ENCODE results near the gene CDH4. TPM values are rescaled to one million over a fixed set of nuclear protein-coding genes. Genes with fewer than 3 reads are reported as not detected.

The CDH4 gene
- total RNA-seq, 1 experiment from 2014 or later = 0.13 TPM

DNA sequence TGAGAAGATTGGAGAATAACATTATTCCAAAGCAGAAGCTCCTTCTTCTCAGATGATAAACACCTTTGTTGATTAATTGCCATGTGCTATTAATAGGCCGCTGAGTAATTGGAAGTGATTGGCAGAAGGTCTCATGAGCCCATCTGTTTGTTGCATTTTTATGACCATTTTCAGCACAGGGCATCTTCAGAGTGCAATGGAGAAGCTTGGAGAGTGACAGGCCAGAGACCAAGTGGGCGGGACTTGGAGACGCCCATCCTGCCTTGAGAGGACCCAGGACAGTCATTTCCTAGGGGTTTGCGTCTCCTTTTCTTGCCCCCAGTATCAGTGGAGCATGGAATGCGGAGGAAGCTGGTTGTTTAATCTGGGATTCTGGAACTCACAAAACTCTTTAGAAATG, 89.5 kb downstream of the CDH4 start:
- Histone ChIP-seq H3K36me3 (no peaks in the 10 kb centered on the region), H3K4me3 (no peak overlapping the region), H3K27me3 (replicated peaks) (peaks cover 9% of the 10 kb centered on the region), H3K9me3 (replicated peaks) (no peaks in the 10 kb centered on the region), H3K27ac (no peak overlapping the region), H3K4me1 (replicated peaks) (no peaks in the 10 kb centered on the region)
- DNase-seq (ENCODE audit: low read depth in 1 of 2, low spot score in 2 of 2) = no peak

DNA sequence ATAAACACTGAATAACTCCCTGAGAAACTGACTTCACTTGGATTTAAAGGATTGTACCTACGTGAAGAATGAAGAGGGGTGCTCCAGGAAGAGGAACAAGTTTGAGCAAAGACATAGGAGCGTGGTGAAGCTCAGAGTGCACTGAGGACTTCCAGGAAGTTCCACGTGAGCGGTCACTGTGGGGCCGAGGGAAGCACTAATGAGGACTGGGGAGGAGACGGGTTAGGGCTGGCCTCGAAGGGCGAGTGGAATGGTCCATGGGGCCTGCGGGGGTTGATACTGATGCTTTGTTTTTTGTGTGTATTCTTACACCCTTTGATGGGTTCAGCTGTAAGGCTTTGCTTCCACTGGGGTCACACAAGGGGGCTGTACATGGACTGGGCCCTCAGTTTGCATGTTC, 91.9 kb downstream of the CDH4 start:
- Histone ChIP-seq H3K9me3 (replicated peaks) (0 out of 2 replicates have a peak, but pooled peaks cover 3% of the 10 kb centered on the region), H3K36me3 (no peaks in the 10 kb centered on the region), H3K27ac (no peak overlapping the region), H3K27me3 (replicated peaks) (peaks cover 29% of the 10 kb centered on the region), H3K4me3 (no peak overlapping the region), H3K4me1 (replicated peaks) (no peaks in the 10 kb centered on the region)
- DNase-seq (ENCODE audit: low read depth in 1 of 2, low spot score in 2 of 2) = no peak

DNA sequence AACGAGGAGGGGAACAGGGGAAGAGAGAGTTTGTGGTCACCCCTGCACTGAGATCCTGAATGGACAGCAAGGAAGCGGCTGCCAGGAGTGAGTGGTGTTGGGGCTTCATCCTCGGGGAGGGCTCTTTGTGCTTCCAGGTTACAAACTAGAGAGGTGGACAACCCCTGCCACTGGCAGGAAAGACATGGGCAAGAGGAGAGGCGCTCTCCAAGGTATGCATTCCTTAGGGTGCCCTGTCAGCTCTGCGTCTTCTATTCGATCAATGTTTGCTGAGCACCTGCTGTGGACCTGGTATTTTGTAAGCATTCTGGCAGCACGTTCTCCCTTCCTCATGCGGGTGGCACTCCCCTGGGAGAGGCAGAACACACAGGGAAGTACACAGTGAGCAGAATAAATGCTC, 93.6 kb downstream of the CDH4 start:
- no peak for DNase-seq (ENCODE audit: low read depth in 1 of 2, low spot score in 2 of 2)
- H3K9me3 ChIP-seq (replicated peaks) = 0 out of 2 replicates have a peak, but pooled peaks cover 3% of the 10 kb centered on the region
- no peaks in the 10 kb centered on the region for H3K4me1 ChIP-seq (replicated peaks)
- H3K36me3 ChIP-seq = no peaks in the 10 kb centered on the region
- H3K4me3 ChIP-seq = no peak overlapping the region
- H3K27me3 ChIP-seq (replicated peaks) = peaks cover 30% of the 10 kb centered on the region
- no peak overlapping the region for H3K27ac ChIP-seq

DNA sequence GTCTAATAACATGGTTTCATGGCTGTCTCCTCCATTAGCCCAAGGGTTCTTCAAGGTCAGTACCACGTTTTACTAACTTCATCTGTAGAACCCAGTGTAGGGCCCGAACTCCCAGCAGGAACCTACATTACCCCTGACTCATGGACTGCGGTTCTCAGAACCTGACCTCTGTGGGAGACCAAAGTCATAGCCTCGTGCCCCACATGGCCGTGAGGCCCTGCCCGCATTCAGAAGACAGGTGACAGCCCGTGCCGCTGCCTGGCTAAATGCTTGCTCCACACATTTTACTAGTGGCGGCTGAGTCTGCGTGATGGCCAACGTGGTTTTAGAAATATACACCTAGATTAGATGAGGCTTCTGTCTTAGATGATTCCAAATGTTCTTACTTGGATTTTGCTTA, 94.9 kb downstream of the CDH4 start:
- H3K27me3 ChIP-seq (replicated peaks) = peaks cover 30% of the 10 kb centered on the region
- H3K9me3 ChIP-seq (replicated peaks) = 0 out of 2 replicates have a peak, but pooled peaks cover 3% of the 10 kb centered on the region
- no peaks in the 10 kb centered on the region for H3K36me3 ChIP-seq
- H3K27ac ChIP-seq = no peak overlapping the region
- no peak for DNase-seq (ENCODE audit: low read depth in 1 of 2, low spot score in 2 of 2)
- H3K4me3 ChIP-seq = no peak overlapping the region
- no peaks in the 10 kb centered on the region for H3K4me1 ChIP-seq (replicated peaks)

DNA sequence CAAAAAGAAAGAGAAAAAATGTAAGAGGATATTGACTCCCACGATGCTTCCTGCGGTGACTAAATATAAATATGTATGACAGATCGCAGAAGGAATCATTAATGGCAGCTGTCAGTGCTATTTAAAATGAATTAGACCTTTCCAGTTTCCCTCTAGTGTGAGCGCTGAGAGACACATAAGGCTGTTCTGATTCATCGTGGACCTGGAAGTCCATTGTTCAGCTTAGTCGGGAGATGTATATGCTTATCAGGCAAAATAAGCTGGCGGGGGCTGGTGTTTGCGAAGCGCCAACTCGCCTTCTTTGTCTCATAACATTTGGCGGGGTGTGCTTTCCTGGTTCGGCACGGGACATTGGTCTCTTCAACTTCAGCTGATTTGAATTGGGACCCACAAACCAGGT, 95.4 kb downstream of the CDH4 start:
- no peaks in the 10 kb centered on the region for H3K4me1 ChIP-seq (replicated peaks)
- no peak overlapping the region for H3K27ac ChIP-seq
- H3K9me3 ChIP-seq (replicated peaks) = 0 out of 2 replicates have a peak, but pooled peaks cover 3% of the 10 kb centered on the region
- no peaks in the 10 kb centered on the region for H3K36me3 ChIP-seq
- H3K4me3 ChIP-seq = no peak overlapping the region
- no peak for DNase-seq (ENCODE audit: low read depth in 1 of 2, low spot score in 2 of 2)
- H3K27me3 ChIP-seq (replicated peaks) = peaks cover 35% of the 10 kb centered on the region

DNA sequence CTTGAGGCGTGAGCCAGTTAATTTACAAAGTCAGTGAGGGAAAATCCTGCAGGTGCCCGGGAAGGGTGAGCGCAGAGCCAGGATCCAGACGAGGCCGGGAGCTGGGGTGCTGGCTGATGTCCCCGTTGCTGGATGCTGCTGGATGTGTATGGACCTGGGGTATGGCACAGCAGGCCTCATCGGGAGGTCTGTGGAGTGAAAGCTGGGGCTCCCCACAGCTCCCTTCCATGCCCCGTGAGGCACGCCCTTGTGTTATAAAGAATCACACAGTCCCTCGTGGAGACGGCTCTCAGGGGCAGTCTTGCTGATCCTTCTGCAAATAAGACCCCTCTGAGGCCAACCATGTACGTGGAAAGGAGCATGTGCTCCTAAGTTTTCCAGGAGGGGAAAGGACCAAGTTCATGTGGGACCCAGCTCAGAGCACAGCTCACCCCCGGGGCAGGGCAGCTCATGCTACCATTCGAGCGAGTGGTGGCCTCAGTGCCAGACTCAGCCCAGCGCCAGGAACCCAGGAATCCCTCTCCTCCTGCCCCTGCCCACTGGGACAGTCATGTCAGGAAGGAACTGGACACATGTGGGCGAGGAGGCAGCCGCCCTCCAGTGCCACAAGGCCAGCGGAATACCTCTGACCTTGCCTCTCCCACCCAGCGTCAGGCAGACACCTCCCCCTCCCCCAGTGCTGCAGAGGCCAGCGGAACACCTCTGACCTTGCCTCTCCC, 97.5 kb downstream of the CDH4 start:
- DNase-seq (ENCODE audit: low read depth in 1 of 2, low spot score in 2 of 2) = no peak
- no peaks in the 10 kb centered on the region for H3K4me1 ChIP-seq (replicated peaks)
- peaks cover 39% of the 10 kb centered on the region for H3K27me3 ChIP-seq (replicated peaks)

DNA sequence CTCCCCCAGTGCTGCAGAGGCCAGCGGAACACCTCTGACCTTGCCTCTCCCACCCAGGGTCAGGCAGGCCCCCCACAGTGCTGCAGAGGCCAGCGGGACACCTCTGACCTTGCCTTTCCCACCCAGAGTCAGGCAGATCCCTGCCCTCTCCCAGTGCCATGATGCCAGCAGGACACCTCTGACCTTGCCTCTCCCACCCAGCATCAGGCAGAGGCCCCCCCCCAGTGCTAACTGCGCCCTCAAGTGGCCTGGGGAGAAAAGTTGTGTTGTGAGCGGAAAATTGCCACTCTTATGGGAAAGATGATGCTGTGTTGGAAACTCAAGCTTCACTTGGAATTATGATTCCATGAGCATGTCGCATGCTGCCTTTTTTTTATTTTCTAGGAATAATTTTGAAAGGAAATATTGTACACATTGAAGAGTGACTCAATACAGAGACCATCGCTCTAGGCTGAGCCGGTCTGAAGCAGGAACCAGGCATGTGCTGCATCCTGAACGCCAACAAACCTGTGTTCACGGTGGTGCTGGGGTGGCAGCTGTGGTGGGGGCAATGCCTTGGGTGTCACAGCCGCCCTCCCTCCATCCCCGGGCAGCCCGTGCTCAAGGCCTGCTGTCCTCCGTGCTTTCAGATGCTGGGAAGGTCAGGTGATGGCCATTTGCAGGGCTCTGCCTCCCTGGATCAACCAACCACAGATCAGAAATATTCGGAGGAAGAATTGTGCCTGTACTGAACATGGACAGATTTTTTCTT, 98.6 kb downstream of the CDH4 start:
- H3K27me3 ChIP-seq (replicated peaks) = peaks cover 39% of the 10 kb centered on the region
- 0 out of 2 replicates have a peak, but pooled peaks cover 3% of the 10 kb centered on the region for H3K9me3 ChIP-seq (replicated peaks)
- no peaks in the 10 kb centered on the region for H3K36me3 ChIP-seq
- no peak overlapping the region for H3K4me3 ChIP-seq
- no peak for DNase-seq (ENCODE audit: low read depth in 1 of 2, low spot score in 2 of 2)
- no peak overlapping the region for H3K27ac ChIP-seq
- no peaks in the 10 kb centered on the region for H3K4me1 ChIP-seq (replicated peaks)

More for the DNA sequence above, 97.5 kb downstream of the CDH4 start:
- H3K27ac ChIP-seq = no peak overlapping the region
- 0 out of 2 replicates have a peak, but pooled peaks cover 3% of the 10 kb centered on the region for H3K9me3 ChIP-seq (replicated peaks)
- no peak overlapping the region for H3K4me3 ChIP-seq
- no peaks in the 10 kb centered on the region for H3K36me3 ChIP-seq

DNA sequence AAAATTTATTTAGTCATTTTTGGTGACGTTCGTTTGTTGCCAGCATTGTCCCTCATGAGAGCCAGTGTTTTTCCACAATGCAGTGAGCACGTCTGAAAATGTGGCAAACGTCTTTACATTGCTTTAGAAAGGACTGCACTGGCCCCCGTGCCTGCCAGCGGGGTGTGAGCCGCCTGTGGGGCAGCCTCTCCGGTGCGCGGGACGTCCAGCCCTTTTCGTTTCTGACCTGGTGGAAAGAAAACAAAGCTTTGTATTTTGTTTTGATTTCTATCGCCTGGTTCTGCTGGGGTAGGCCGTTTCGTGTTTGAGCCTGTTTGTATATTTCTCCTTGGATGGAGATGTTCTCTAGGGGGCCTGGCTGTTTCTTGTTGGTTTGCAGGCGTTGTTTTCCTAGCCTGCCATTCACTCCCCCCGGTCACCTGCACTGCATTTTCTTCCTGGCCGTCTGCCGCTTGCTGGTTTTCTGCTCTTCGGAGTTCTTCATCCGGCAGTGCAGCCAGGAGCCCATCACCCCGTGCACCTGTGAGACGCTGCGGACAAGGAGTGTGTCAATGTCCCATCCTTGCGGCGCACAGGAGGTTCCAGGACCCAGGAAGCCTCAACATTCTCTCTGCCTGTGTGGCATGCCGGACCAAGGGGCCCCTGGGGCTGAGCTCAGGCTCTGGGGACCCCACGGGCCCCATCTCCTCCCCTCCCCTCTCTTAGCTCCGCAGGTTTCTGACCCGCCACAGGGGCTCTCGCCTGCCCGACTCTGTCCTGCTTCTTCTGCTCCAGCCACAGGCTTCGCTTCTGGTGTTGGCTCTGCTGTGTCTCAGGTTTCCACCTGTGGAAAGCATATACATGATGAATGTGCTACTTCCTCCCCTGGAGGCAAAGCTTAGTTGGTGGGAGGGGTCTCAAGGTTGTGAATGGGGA, 100.5 kb downstream of the CDH4 start:
- H3K27me3 ChIP-seq (replicated peaks) = peaks cover 32% of the 10 kb centered on the region
- DNase-seq (ENCODE audit: low read depth in 1 of 2, low spot score in 2 of 2) = no peak
- no peaks in the 10 kb centered on the region for H3K4me1 ChIP-seq (replicated peaks)
- H3K27ac ChIP-seq = no peak overlapping the region
- no peaks in the 10 kb centered on the region for H3K9me3 ChIP-seq (replicated peaks)
- no peaks in the 10 kb centered on the region for H3K36me3 ChIP-seq
- no peak overlapping the region for H3K4me3 ChIP-seq

DNA sequence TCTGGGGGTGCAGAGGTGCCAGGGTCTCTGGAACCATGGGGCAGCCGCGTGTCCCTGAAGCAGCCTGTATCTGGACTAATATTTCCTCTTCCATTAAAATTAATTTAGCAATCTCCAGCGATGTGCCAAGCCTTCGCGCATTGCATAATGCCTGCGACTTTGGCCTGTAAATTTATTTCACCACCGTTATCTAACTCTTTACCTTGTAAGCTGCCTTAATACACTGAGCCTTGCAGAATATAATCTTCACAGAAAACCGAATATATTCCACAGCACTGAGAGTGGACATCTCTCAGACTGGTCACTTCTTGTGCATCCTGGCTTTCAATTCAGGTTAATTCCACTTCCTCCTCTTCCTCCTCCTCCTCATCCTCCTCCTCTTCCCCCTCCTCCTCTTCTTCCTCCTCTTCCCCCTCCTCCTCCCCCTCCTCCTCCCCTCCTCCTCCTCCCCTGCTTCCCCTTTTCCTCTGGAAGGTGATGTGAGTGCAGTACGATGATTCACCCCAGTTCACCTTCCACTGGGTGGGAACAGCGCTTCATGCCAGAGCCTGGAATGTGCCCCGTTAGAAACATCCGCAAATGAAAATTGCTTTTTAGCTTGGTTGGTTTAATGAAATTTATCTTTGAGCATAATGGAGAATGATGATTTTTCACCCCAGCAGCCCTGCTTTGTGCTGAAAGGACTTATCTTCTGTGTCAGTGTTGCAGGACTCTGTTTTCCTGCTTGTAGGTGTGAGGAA, 101.4 kb downstream of the CDH4 start:
- H3K4me1 ChIP-seq (replicated peaks) = no peaks in the 10 kb centered on the region
- no peaks in the 10 kb centered on the region for H3K36me3 ChIP-seq
- no peak overlapping the region for H3K27ac ChIP-seq
- DNase-seq (ENCODE audit: low read depth in 1 of 2, low spot score in 2 of 2) = no peak
- no peak overlapping the region for H3K4me3 ChIP-seq
- H3K27me3 ChIP-seq (replicated peaks) = peaks cover 29% of the 10 kb centered on the region
- H3K9me3 ChIP-seq (replicated peaks) = no peaks in the 10 kb centered on the region

DNA sequence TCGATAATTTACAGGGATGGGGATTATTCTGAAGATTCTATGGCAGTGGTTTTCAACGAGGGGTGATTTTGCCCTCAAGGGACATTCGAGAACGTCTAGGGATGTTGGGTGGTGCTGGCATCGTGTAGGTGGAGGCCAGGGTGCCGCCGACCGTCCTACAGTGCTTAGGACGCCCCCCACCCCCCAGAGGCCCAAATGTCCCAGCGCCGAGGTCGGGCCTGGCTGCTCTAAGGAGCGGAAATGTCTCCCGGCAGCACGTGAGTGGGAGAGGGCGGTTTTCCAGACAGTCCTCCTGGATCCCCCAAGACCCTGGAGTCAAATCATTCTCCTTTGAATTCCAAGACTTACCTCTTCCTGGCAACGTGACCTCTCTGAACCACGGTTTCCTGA, 101.9 kb downstream of the CDH4 start:
- no peak for DNase-seq (ENCODE audit: low read depth in 1 of 2, low spot score in 2 of 2)
- no peaks in the 10 kb centered on the region for H3K4me1 ChIP-seq (replicated peaks)

DNA sequence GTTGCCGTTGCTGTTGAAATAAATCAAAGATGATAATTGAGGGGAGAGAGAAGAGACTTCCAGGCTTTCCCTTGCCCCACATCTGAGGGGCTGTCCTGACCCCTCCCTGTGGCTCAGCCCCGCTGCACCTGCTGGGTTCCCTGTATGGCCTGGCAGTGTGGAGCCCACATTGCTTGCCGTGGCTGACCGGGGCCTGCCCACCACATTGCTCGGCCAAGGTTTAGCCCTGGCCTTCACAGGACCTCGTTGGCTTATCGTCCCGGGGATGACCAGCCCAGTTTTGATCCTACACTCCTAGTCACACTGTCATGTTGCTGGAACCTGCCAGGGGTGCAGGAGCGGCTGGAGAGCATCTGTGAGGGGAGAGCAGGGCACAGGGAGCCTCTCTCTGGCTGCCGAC, 102.4 kb downstream of the CDH4 start:
- Histone ChIP-seq H3K27me3 (replicated peaks) (peaks cover 30% of the 10 kb centered on the region), H3K36me3 (no peaks in the 10 kb centered on the region), H3K4me3 (no peak overlapping the region), H3K9me3 (replicated peaks) (no peaks in the 10 kb centered on the region), H3K27ac (no peak overlapping the region), H3K4me1 (replicated peaks) (no peaks in the 10 kb centered on the region)
- no peak for DNase-seq (ENCODE audit: low read depth in 1 of 2, low spot score in 2 of 2)

More for the DNA sequence above, 101.9 kb downstream of the CDH4 start:
- Histone ChIP-seq H3K4me3 (no peak overlapping the region), H3K36me3 (no peaks in the 10 kb centered on the region), H3K27me3 (replicated peaks) (peaks cover 29% of the 10 kb centered on the region), H3K9me3 (replicated peaks) (no peaks in the 10 kb centered on the region), H3K27ac (no peak overlapping the region)

DNA sequence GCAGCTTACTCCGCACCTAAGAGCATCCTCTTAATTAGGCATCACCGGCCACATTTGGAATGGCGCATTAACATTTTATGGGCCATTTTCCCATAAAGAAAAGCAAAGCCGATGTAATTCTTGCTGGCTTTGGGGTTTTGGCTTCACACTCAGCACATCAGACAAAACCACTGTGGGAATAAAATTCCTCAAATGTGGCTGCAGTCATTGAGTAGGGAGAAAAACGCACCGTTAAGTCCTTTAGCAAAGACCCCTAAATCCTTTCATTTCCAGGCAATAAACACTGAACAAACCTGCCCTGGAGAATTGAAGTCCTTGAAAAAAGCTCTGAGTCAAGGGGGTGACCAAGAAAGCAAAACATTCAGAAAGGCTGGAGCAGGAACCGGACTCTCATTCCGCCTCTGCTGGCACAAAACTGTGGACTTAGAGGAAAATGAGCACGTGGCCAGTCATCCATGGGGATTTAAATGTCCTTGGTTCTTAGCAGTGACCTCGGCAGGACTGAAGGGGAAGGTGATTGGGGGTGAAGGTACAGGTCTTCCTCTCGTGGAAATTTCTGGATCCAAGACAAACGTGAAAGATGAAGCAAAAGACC, 102.9 kb downstream of the CDH4 start:
- Histone ChIP-seq H3K27ac (no peak overlapping the region), H3K4me1 (replicated peaks) (no peaks in the 10 kb centered on the region), H3K4me3 (no peak overlapping the region), H3K27me3 (replicated peaks) (peaks cover 35% of the 10 kb centered on the region), H3K9me3 (replicated peaks) (no peaks in the 10 kb centered on the region), H3K36me3 (no peaks in the 10 kb centered on the region)
- DNase-seq (ENCODE audit: low read depth in 1 of 2, low spot score in 2 of 2) = no peak

DNA sequence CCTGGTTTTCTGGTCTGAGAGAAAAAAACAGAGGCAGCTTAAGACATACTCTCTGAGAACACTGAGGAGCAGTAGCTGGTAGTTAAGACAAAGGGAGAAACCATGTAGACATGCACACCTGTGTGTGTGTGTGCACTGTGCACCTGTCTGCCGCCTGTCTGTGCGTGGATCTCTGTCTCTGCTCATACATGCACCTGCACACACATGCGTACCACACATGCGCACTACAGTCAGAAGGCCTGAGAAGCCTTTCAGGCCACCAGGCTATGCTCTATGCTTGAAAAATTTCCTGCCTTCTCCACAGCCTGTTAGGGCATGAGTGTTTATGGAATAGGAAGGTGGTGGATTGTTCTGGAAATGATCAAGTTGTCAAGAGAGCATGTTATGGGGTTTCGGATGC, 103.5 kb downstream of the CDH4 start:
- peaks cover 36% of the 10 kb centered on the region for H3K27me3 ChIP-seq (replicated peaks)
- H3K36me3 ChIP-seq = no peaks in the 10 kb centered on the region
- H3K9me3 ChIP-seq (replicated peaks) = no peaks in the 10 kb centered on the region
- H3K27ac ChIP-seq = no peak overlapping the region
- no peak for DNase-seq (ENCODE audit: low read depth in 1 of 2, low spot score in 2 of 2)
- no peak overlapping the region for H3K4me3 ChIP-seq
- no peaks in the 10 kb centered on the region for H3K4me1 ChIP-seq (replicated peaks)
